Amniotic epithelial cell (primary cell): ENCODE results near the gene NAMPT.
"Not testable (repeated sequence)": the region's sequence is repeated elsewhere in the genome, so short reads cannot be mapped to it uniquely, and the experiment has no call there.

Experiments used
- DNase-seq: peaks from one replicate; pipeline ENCODE4 v3.0.0-alpha.2; 2010; ENCODE audit warnings: low read depth

NAMPT gene

GRCh38 chr7:106231856-106232490, 52.8 kb downstream of the NAMPT start:
- no peak for DNase-seq

DNA sequence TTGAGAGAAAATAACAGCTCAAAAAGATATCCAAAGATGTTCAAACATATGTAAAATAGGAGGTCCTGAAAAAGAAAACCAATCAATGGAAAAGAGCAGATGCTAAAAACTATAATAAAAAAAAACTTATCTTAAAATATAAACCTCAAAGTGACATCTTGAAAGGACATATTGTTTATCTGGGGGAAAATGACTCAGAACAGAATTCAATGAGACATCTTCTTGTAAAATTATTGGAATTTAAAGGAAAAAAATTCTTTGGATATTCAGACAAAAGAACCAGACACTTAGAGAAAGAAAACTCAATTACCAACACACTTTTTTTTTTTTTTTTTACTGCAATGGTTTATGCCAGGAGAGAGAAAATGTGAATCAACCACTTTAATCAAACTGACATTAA, 58.9 kb downstream of the NAMPT start:
- DNase-seq = no peak

DNA sequence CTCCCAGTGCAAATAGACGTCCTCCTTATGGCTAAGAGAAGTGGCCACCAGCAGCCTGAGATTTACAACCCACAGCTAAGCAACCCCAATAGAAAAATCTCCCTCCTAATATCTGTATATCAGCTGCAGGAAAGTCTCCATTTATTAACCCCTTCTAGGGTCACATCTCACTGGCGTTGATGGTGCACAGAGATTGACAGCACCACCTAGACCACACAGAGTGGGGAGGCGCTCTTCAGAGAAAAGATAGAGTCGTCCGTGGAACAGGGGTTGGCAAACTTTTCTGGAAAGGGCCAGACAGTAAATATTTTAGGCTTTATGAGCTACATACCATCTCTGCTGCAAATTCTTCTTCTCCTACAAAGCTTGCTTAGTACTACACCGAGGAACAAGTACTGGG, 60.0 kb downstream of the NAMPT start:
- DNase-seq = no peak

GRCh38 chr7:106223156-106223555, 61.6 kb downstream of the NAMPT start:
- DNase-seq = no peak

GRCh38 chr7:106222545-106222944, 62.2 kb downstream of the NAMPT start:
- no peak for DNase-seq

- DNase-seq = no peak
Observed at GRCh38 chr7:106220307-106220706, 64.5 kb downstream of the NAMPT start.

- no peak for DNase-seq
Observed at GRCh38 chr7:106219170-106219569, 65.6 kb downstream of the NAMPT start.

GRCh38 chr7:106218546-106218945, 66.2 kb downstream of the NAMPT start:
- peak; percentile 36 for DNase-seq

- DNase-seq = peak; percentile 87
Observed at GRCh38 chr7:106216923-106217542, 67.8 kb downstream of the NAMPT start.

- peak; percentile 99 for DNase-seq
Observed at GRCh38 chr7:106216517-106216922, 68.3 kb downstream of the NAMPT start.

DNA sequence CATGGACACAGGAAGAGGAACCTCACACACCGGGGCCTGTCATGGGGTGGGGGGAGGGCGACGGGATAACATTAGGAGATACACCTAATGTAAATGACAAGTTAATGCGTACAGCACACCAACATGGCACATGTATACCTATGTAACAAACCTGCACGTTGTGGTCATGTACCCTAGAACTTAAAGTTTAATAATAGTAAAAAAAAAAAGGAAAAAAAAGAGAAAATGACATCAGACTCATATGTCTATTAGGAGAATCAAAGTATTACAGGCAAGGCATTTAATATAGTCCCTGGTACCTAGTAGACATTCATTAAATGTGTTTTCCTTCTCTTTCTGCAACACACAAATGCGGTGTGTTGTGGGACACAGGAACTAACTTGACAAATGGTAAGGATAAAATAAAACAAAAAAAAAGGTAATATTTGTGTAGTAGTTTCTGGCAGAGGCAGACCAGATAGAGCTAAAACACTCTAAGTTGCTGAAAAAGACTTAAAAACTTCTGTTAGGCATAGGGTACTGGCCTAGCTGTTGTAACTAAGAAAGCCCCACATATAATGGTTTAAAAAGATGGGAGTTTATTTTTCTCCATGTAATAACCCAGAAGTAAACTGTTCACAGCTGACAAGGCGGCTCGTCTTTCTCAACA, 68.8 kb downstream of the NAMPT start:
- no peak for DNase-seq

- not testable (repeated sequence) for DNase-seq
Observed at GRCh38 chr7:106208944-106209343, 75.8 kb downstream of the NAMPT start.

DNA sequence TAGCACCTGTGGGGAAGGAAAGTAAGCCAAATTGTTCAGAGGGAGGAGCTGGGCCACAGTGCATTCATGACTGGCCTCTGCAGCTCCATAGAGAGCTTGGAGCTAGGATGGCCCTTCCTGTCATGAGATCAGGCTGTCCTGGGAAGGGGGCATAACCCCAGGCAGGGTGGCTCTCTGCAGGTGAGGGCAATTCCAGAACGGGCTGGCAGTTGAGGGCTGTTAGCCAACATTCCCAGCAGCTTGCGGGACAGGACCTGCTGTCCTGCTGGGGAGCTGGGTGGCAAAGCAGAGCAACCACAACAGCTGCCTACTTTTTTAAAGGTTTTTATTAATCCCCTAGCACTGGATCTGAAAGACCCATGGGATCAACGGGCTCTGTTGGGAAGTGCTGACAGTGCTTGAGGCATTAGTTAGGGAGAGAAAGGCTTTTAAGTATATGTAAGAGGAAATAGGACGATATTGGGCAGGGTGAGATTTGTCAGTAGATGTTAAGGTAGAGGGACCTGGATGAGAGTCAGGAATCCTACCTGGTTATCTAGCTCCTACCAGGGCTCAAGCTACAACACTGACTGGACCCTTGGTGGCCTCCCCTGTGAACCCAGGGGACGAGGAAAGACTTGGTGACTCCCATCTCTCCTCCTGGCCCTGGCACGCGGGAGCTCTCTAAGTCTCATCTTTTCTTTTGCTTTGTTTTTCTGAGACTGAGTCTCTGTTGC, 77.8 kb downstream of the NAMPT start:
- DNase-seq = no peak

DNA sequence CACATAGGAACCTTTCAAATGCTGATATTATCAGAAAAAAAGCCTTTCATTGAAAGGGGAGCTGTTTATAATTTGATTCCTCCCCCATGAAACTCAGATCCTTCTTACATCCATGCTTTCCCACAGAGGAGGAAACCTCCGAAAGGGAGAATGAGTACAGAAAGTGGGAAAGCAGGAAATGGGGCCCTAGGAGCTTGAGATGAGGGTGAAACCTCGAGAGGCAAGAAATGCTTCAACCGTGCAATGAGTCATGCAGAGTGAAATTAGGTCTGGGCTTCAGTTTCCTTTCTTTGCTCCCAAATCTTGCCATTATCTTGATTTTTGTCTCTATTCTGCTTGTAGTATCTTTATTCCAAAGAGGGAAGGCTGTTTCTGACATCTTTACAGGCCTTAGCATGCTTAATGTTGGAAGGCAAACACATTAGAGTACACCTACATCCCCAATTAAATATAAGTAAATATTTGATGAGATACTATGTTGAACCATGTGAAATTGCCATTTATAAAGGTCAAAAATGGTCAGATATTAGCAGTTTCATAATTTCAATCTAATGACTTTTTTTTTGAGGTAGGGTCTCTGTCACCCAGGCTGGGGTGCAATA, 79.1 kb downstream of the NAMPT start:
- DNase-seq = peak; percentile 24

- no peak for DNase-seq
Observed at GRCh38 chr7:106203473-106203872, 81.3 kb downstream of the NAMPT start.

GRCh38 chr7:106201164-106201563, 83.6 kb downstream of the NAMPT start:
- peak; percentile 27 for DNase-seq

DNA sequence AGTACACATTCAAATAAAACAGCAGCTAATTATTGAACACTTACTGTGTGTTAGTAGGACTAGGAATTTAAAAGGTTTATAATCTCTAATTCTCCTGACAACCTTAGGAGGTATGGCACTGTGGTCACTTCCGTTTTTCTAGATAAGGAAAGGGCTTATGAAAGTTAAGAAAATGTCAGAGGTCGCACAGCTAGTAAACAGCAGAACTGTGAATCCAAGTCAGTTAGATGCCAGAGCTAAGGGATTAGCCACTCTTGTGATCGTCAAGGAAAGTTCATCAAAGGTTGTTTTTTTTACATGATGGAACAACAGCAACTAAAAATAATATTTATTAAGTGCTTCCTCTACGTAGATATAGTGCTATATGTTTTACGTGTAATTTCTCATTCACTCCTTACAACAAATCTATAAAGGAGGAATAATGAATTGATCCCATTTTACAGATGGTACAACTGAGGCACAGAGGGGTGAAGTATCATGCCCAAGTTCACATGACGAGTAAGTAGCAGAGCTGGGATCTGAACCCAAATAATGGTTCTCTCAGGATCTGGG, 84.9 kb downstream of the NAMPT start:
- DNase-seq = peak; percentile 40

DNA sequence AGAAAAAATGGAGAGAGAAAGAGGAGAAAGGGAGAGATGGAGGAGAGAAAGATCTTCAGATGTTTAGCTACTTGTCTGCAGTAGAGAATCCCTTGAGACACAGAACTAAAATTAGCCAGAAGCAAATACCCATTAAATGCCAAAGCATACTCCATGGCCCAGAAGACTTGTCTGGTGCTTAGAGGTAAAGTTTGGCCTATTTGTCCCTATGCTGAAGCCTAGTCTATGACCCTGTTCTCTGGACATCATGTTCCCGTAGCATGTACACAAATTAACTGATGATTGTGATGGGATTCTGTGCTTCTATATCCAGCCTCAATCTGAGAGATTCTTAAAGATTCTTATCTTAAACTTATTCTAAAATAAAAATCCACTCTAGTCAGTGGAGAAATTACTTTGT, 85.8 kb downstream of the NAMPT start:
- DNase-seq = no peak
